Stimulated activated CD4-positive, alpha-beta T cell treated with anti-CD3 and anti-CD28 coated beads, Interleukin-4, amount 100 ng/mL, for 48 hours (primary cell): ENCODE results near the gene GALNT4.

Experiments used
- DNase-seq, 2 donors: peaks; one replicate each; pipeline ENCODE4 v3.0.0-alpha.2; 2020; ENCODE audit warnings: low read depth in 2 of 2

Gene GALNT4

GRCh38 chr12:89493670-89494302 is 30.8 kb downstream of the GALNT4 start:
- DNase-seq = no peak

DNA sequence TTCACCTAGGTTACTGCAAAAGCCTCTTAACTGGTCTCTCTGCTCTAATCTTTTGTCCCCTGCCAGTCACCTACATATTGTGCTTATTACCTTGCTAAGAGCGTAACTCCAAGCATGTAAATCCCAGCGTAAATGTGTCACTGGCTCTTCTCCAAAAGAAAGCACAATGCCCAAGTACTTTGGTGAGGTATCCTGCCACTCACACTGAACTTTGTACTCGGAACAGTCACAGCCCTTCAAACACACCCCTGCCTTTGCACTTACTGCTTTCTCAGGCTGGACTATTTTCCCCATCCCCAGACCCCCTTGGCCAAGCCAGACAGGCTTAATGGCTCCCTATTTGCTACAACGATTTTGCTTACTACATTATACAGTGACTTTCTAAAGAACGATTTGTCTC is 31.7 kb downstream of the GALNT4 start:
- DNase-seq = no peak

- no peak for DNase-seq
Measured at GRCh38 chr12:89490922-89491321, 33.7 kb downstream of the GALNT4 start.

DNA sequence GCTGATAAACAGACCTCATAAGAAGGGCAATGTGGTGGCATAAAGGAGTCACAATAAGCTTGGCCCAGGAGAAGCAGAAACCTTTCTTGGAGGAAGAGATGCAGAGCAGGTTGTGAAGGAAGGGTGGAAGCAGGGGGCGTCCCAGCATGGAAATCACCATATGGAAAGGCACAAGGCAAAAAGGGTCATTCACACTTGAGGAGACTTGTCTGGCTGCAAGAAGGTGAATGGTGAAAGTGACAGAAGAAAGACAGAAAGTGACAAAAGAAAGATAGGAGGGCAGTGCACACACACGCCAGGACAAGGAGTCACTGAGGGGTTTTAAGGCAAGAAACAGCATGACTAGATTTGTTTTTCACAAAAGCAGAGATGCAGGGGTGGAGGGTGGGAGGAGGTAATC is 38.3 kb downstream of the GALNT4 start:
- DNase-seq = no peak

GRCh38 chr12:89484470-89484869 is 40.1 kb downstream of the GALNT4 start:
- DNase-seq = no peak

DNA sequence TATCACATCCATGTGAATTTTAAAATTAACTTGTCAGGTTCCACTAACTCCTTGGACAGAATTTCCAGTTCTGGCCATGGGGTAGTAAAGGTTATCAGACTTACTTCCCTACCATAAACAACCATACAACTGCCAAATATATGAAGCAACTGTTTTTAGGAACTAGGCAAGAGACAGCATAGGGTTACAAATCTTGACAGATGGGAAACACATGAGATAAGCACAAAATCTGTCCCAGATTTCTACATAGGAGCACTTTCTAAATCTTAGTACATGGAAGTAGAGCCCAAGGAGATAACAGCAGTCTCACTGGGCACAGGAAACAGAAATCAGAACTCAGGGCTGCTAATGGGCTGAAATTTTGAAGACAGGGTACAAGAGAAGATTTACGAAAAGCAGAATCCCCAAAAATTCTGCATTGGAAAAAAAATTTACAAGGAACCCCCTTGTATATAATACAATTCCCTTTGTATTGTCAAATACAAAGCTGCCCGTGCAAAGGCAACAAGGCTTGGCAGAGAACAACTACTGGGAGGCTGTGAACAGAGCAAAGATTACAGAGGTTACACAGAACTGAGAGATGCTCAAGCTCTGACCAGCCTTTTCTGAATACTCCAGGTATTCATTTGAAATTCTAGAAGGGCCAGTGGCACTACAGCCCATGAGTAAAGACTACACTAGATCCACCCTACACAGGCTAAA is 43.2 kb downstream of the GALNT4 start:
- DNase-seq = no peak

DNA sequence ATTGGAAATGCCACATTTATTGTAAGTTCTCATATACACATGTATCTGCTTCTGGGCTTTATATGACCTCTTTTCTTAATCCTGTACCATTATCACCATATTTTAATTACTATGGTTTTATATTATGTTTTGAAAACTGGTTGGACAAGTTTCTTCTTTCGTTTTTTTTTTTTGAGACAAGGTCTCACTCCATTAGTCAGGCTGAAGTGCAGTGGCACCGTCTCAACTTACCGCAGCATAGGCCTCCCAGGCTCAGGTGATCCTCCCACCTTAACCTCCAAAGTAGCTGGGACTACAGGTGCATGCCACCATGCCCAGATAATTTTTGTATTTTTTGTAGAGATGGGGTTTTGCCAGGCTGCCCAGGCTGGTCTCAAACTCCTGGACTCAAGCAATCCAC is 44.6 kb downstream of the GALNT4 start:
- no peak for DNase-seq

GRCh38 chr12:89477633-89478279 is 46.8 kb downstream of the GALNT4 start:
- no peak for DNase-seq

GRCh38 chr12:89476904-89477595 is 47.5 kb downstream of the GALNT4 start:
- DNase-seq = no peak

DNA sequence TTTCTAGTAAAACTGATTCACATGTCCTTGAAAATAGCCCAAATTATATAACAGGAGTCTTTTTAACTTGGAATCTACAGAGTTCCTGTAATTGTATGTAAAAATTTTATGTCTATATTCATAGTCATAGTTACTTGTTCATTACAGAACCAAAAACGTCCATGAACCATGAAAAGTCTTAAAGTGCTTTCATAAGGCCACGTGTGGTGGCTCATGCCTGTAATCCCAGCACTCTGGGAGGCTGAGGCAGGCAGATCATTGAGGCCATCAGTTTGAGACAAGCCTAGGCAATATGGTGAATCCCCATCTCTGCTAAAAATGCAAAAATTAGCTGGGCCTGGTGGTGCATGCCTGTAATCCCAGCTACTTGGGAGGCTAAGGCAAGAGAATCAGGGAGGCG is 48.4 kb downstream of the GALNT4 start:
- no peak for DNase-seq

DNA sequence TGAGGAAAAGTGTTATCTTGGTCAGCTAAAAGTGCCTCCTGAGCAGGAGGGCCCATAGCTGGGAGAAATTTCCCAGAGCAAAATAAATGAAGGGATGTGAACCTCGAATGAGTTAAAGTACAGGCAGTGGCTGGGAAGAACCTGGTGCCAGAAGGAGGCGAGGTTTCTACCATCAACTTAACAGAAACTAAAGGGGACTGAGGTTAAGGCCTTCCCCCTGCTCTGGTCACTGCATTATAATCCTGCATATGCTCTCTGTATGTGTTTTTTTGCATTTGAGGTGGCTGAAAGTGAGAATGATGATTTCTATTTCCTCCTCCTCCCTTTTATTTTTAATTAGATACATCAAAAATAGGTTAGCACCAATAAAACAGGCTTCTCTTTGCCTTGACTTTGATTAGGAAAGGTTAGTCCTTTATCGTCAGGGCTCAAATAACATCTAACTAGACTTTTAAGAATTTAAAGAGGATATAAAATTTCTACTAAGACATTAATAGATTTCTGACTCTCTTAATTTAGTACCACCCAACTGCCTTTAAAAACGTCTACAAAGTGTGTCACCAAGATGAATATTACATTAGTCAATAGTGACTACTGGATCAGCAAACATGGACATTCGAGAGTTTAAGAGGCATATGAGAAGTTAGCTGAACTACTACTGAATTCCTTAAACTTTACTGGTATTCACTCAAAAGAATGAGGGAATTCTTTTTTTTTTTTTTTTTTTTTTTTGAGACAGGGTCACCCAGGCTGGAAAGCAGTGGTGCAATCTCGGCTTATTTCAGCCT is 49.2 kb downstream of the GALNT4 start:
- no peak for DNase-seq

DNA sequence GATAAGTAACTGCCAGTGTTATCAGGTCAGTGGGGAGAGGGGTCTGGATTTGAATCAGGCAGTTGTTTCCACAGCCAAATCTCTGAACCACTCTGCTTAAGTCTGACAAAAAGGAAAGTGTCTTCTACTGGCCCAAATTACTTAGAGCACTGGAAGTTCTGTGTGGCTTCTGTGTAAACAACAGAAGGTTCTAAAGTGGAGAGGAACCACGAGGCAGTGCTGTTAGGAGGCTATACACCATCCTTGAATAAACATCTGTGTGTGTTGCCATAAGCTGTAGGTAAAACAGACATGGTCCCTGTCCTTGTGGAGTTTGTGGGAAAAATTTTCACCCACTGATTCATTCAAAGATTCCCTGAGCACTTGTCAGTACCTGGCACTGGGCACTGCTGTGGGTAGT is 50.0 kb downstream of the GALNT4 start:
- DNase-seq = no peak
